Liver (tissue), 3 donors: ENCODE results near the gene SNAI3.

Experiments used
- CTCF ChIP-seq: fragments of 150-350 bp; IDR thresholded peaks from 2 replicates; pipeline ENCODE4 v1.5.1; 2017; ENCODE audit warnings: improper control_type of control experiment, low read depth, low read length; ENCODE audit not compliant: missing input control
- FOXA1 ChIP-seq: IDR thresholded peaks from 2 replicates; pipeline ENCODE4 v1.6.1; 2016; ENCODE audit warnings: antibody characterized with exemption
- FOXA2 ChIP-seq: IDR thresholded peaks from 2 replicates; pipeline ENCODE4 v1.6.1; 2016; ENCODE audit warnings: antibody characterized with exemption
- GABPA ChIP-seq, 2 donors: IDR thresholded peaks in 1 of 2; conservative IDR thresholded peaks in 1 of 2; 2 replicates each; pipeline ENCODE4 v1.6.1; 2016; ENCODE audit warnings: antibody characterized with exemption in 2 of 2, mild to moderate bottlenecking in 1 of 2, moderate library complexity in 1 of 2
- HNF4A ChIP-seq, 2 donors: conservative IDR thresholded peaks; 2 replicates each; pipeline ENCODE4 v1.6.1; 2016; ENCODE audit warnings: antibody characterized with exemption in 2 of 2, mild to moderate bottlenecking in 2 of 2
- MAX ChIP-seq: IDR thresholded peaks from 2 replicates; pipeline ENCODE4 v1.6.1; 2016; ENCODE audit warnings: antibody characterized with exemption
- REST ChIP-seq: IDR thresholded peaks from 2 replicates; pipeline ENCODE4 v1.6.1; 2016; ENCODE audit warnings: antibody characterized with exemption, mild to moderate bottlenecking
- ZBTB33 ChIP-seq: IDR thresholded peaks from 2 replicates; pipeline ENCODE4 v1.6.1; 2016; ENCODE audit warnings: antibody characterized with exemption
- donor health status: healthy.
- donor health status: healthy.

- TF ChIP-seq MAX: no peak
- no peak for TF ChIP-seq CTCF
- no peak for TF ChIP-seq ZBTB33
- no peak for TF ChIP-seq FOXA2
- no peak for TF ChIP-seq REST
- TF ChIP-seq HNF4A (conservative IDR thresholded peaks at IDR 0.05): no peak
- no peak for TF ChIP-seq FOXA1
- TF ChIP-seq GABPA (IDR thresholded peaks at IDR 0.05 in 1 of 2, conservative IDR thresholded peaks at IDR 0.05 in 1 of 2): no peak
These were observed 33.1 kb upstream of the SNAI3 start for GRCh38 chr16:88719267-88719932.
